ENCODE measurements around the gene MPI. TPM values are rescaled to one million over a fixed set of nuclear protein-coding genes. Genes with fewer than 3 reads are reported as not detected.

Gene MPI
- total and polyA plus RNA-seq, 10 of the 15 experiments (the other 5 are each of a cell fraction or from before 2014, with no cell fraction given), result 35.6 to 93.9 (median 44.1) TPM

DNA sequence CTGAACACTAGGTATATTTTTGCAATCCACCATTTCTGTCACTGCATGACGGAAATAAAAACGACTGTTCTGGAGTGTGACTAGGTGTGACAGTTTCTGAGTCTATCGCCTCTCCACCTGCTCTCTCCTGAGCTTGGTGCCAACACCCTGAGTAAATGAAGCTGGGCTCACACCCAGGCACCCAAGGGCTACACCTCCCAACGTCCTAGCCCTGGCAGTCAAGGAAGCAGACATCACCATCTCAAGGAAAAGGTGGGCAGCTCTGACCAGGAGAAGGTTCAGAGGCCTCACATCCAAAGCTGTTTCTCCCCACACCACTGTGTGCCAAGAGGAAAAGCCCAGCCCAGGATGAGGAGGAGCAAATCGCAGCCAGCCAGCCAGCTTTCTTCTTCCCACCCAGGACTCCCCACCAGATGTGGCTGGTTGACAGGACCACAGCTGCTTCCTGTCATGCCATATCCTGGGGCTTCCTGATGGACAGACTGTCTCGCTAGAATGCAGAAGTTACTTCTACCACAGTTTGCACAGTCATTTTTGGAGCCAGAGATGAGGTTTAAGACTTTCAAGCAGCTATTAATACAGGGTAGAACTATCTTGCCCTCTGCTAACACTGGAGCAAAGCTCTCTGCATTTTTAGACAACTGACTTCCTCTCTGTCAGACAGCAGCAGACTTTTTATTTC is 20.0 kb upstream of the MPI start (continued):
- TF ChIP-seq CREM (IDR thresholded peaks at IDR 0.05; ENCODE audit: low read depth) (peak; percentile 94), MLLT1 (IDR thresholded peaks at IDR 0.05) (peak; percentile 87), RAD51 (IDR thresholded peaks at IDR 0.05) (peak; percentile 22; the same call in 1 of the 2 replicates), BACH1 (IDR thresholded peaks at IDR 0.05; ENCODE audit: borderline replicate concordance) (peak; percentile 83; the same call in 1 of the 2 replicates), MTA2 (IDR thresholded peaks at IDR 0.05; ENCODE audit: low read depth) (peak; percentile 85), RAD21 (IDR thresholded peaks at IDR 0.05; ENCODE audit: insufficient read depth, low read depth, low read length) (0 out of 2 replicates have a peak, but pooled peaks have one; percentile 8), IKZF1 (conservative IDR thresholded peaks at IDR 0.05) (peak; percentile 98), IRF3 (IDR thresholded peaks at IDR 0.05) (0 out of 2 replicates have a peak, but pooled peaks have one; percentile 10), BCL11A (IDR thresholded peaks at IDR 0.05; ENCODE audit: low read depth, low read length) (peak; percentile 97), ZBED1 (IDR thresholded peaks at IDR 0.05; ENCODE audit: borderline replicate concordance) (peak; percentile 90; the same call in 1 of the 2 replicates), ZBTB4 (CRISPR knock-in tag; IDR thresholded peaks at IDR 0.05) (no peak), RELB (IDR thresholded peaks at IDR 0.05; ENCODE audit: low read depth) (peak; percentile 92), MEF2B (IDR thresholded peaks at IDR 0.05; ENCODE audit: partially characterized antibody, poor library complexity, severe bottlenecking) (peak; percentile 82), PKNOX1 (IDR thresholded peaks at IDR 0.05) (peak; percentile 95), BMI1 (IDR thresholded peaks at IDR 0.05; ENCODE audit: borderline replicate concordance) (peak; percentile 65; the same call in 1 of the 2 replicates), CHD1 (IDR thresholded peaks at IDR 0.05; ENCODE audit: low read depth, low read length) (peak; percentile 79; the same call in 1 of the 2 replicates), YY1 (IDR thresholded peaks at IDR 0.05; ENCODE audit: low read depth, low read length) (0 out of 2 replicates have a peak, but pooled peaks have one; percentile 16), CBX5 (IDR thresholded peaks at IDR 0.05; ENCODE audit: low read depth) (peak; percentile 85; the same call in 1 of the 2 replicates), IRF4 (IDR thresholded peaks at IDR 0.05; ENCODE audit: low read depth, low read length) (peak; percentile 100), DPF2 (IDR thresholded peaks at IDR 0.05) (peak; percentile 98)
- TF ChIP-seq, protein P1, sequence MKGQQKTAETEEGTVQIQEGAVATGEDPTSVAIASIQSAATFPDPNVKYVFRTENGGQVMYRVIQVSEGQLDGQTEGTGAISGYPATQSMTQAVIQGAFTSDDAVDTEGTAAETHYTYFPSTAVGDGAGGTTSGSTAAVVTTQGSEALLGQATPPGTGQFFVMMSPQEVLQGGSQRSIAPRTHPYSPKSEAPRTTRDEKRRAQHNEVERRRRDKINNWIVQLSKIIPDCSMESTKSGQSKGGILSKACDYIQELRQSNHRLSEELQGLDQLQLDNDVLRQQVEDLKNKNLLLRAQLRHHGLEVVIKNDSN (IDR thresholded peaks at IDR 0.05; ENCODE audit: borderline replicate concordance, extremely low read length, insufficient read depth, low read depth, low read length), result no peak

All from GM12878 (cell line).